Measurements from ENCODE around the gene OR6C4. TPM values are rescaled to one million over a fixed set of nuclear protein-coding genes. Genes with fewer than 3 reads are reported as not detected.
"Not testable (repeated sequence)": the region's sequence is repeated elsewhere in the genome, so short reads cannot be mapped to it uniquely, and the experiment has no call there.

OR6C4 gene
- total RNA-seq, 1 experiment from 2014 or later = not detected

DNA sequence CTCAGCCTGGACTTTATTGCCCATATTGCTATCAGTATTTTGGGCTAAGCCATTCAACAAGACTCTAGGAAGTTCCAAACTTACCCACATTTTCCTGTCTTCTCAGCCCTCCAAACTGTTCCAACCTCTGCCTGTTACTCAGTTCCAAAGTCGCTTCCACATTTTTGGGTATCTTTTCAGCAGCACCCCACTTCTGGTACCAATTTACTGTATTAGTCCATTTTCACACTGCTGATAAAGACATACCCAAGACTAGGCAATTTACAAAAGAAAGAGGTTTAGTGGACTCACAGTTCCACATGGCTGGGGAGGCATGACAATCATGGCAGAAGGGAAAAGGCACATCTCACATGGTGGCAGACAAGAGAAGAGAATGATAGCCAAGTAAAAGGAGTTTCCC is 21.3 kb downstream of the OR6C4 start:
- not testable (repeated sequence) for H3K4ac ChIP-seq (ENCODE audit: low read depth, low read length); H3K23ac ChIP-seq (ENCODE audit: insufficient read length, low read depth, low read length); H3K27ac ChIP-seq (ENCODE audit: insufficient read length, low read depth, low read length); H2AFZ ChIP-seq (ENCODE audit: low read length); H3K79me2 ChIP-seq (ENCODE audit: insufficient read depth, low read length); H4K5ac ChIP-seq (ENCODE audit: insufficient read length, low read depth, low read length); H3K27me3 Mint-ChIP-seq (ENCODE audit: low read depth); H3K79me1 ChIP-seq (ENCODE audit: insufficient read depth, low read depth, low read length, poor library complexity, severe bottlenecking); H4K8ac ChIP-seq (replicated peaks; ENCODE audit: insufficient read length, low read depth, low read length); H3K23me2 ChIP-seq (ENCODE audit: insufficient read length, low read depth, low read length, poor library complexity, severe bottlenecking); H3K4me3 Mint-ChIP-seq; H2BK120ac ChIP-seq (ENCODE audit: low read depth, low read length, poor library complexity, severe bottlenecking); H3K14ac ChIP-seq (ENCODE audit: insufficient read depth, low read length); H3K56ac ChIP-seq (ENCODE audit: insufficient read length, low read depth, low read length); H3K4me2 ChIP-seq (ENCODE audit: insufficient read depth, insufficient read length, low read length); H3K27me3 ChIP-seq (ENCODE audit: insufficient read depth, low read length); H3T11ph ChIP-seq (ENCODE audit: low read length); H3K18ac ChIP-seq (ENCODE audit: insufficient read length, low read depth, low read length); H4K91ac ChIP-seq (ENCODE audit: insufficient read length, low read depth, low read length); H2BK15ac ChIP-seq (ENCODE audit: low read depth, low read length); H3K9ac ChIP-seq (ENCODE audit: extremely low read depth, insufficient read length, low read length); H3K4me1 Mint-ChIP-seq; H3K4me1 ChIP-seq (ENCODE audit: insufficient read depth, low read length); H2BK12ac ChIP-seq (ENCODE audit: insufficient read length, low read depth, low read length); H2AK5ac ChIP-seq (ENCODE audit: insufficient read length, low read length); H4K20me1 ChIP-seq (ENCODE audit: control insufficient read depth, insufficient read depth, insufficient read length); H3K27ac Mint-ChIP-seq; H2BK20ac ChIP-seq (ENCODE audit: low read depth, low read length, poor library complexity, severe bottlenecking); DNase-seq; H2BK5ac ChIP-seq (ENCODE audit: insufficient read length, low read length)
- H3K9me3 ChIP-seq (ENCODE audit: control insufficient read depth, low read depth, low read length) = peaks cover 13% of the 10 kb centered on the region
- no CpG with 5 or more reads among the region's 1 CpG for WGBS (ENCODE audit: extremely low coverage, insufficient read length, low lambda C conversion rate)
- H3K36me3 Mint-ChIP-seq (ENCODE audit: insufficient read depth in 1 of 3, low read depth in 3 of 3) = peaks cover 9 to 25% (median 20%) of the 10 kb centered on the region in 3 experiments
- peaks cover 41 to 45% of the 10 kb centered on the region in 2 experiments for H3K9me3 Mint-ChIP-seq
